Epithelial cell of prostate (primary cell): ENCODE results near the gene SEMA3C.
A peak's percentile ranks its signal among the peaks of the same experiment; 100 is the strongest.

Experiments used
- DNase-seq: peaks from one replicate; pipeline ENCODE4 v3.0.0-alpha.2; 2011; ENCODE audit warnings: low read depth, low spot score
- H3K27ac ChIP-seq: fragments of 450-650 bp; 2 replicates; pipeline ENCODE4 v1.5.1; 2017; ENCODE audit warnings: mild to moderate bottlenecking

Gene SEMA3C

GRCh38 chr7:80918909-80919721 lies at the start of gene SEMA3C:
Gene SEMA3C (minus strand): TSS chr7:80919051. CDS start chr7:80916781, 2,270 bp downstream.
- DNase-seq = peak; percentile 79
- peak within 1 kb of the TSS; percentile 93 for H3K27ac ChIP-seq

DNA sequence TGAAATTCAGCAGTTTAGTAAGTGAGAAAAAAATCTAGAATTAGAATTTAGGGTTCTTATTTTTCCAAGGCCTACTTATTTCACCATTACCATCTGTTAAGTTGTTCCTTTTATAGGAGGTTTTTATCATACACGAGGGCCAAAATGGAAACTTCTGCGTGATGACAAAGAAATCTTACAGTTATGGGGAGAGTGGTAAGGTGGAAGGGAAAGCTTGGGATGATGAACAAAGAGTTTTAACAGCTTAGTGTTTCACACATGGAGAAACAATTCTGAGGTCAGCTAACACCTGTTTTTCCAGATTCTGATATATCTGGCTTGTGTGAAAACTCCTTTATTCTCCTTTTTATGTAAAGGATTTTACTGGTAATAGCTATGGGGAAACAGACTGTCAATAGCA lies 49.8 kb upstream of the SEMA3C start:
- no peak overlapping the region for H3K27ac ChIP-seq
- no peak for DNase-seq

DNA sequence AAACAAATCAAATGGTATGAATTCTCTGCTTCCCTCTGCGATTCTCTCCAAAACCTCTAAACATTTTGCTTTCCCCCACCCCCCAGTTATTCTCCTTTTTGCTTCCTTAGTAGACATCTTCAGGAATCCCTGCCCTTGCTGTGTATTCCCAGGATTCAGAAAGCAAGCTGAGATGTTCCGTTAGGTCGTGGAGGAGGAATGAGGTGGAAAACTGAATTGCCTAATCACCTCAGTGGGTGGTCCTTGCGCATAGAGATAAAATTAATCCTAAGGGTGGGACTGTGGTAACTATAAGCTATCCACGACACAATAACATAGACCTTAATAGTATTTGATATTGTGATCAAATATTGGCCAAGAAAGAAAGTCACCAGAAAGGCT lies 49.1 kb upstream of the SEMA3C start:
- DNase-seq = no peak

GRCh38 chr7:80967071-80967916 lies 48.4 kb upstream of the SEMA3C start:
- no peak overlapping the region for H3K27ac ChIP-seq

More for the DNA sequence above, 49.1 kb upstream of the SEMA3C start:
- no peak overlapping the region for H3K27ac ChIP-seq

DNA sequence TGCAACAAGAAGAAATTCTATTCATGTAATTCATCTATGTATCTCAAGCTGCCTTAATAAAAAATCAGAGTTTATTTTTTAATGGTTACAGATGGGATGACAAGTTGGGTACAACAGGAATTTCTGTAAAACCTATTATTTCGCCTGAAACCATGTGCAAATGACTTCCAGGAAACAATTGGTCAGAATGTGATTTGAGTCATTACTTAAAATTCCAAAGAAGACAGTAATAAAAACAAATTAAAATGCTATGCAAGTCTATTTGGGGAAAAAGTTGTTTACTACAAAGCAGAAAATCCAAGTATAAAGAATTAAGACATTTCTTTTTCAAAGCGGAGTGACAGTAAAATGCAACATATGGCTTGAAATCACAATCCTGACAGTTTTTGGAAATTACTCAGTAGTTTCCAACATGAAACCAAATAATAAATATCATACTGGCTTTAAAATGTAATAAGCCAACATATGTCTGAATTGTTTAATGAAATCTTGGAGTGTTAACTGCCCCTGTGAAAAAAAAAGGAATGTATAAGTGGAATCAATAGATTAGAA lies 41.5 kb upstream of the SEMA3C start:
- H3K27ac ChIP-seq = no peak overlapping the region
- DNase-seq = no peak

More at GRCh38 chr7:80967071-80967916, 48.4 kb upstream of the SEMA3C start:
- DNase-seq = no peak

GRCh38 chr7:80957226-80957777 lies 38.5 kb upstream of the SEMA3C start:
- H3K27ac ChIP-seq = no peak overlapping the region
- DNase-seq = no peak

GRCh38 chr7:80954191-80954590 lies 35.3 kb upstream of the SEMA3C start:
- DNase-seq = no peak
- H3K27ac ChIP-seq = no peak overlapping the region

- DNase-seq = no peak
- H3K27ac ChIP-seq = no peak overlapping the region
Measured at GRCh38 chr7:80950550-80950967, 31.7 kb upstream of the SEMA3C start.

- no peak overlapping the region for H3K27ac ChIP-seq
- no peak for DNase-seq
Measured at GRCh38 chr7:80949449-80949848, 30.6 kb upstream of the SEMA3C start.

DNA sequence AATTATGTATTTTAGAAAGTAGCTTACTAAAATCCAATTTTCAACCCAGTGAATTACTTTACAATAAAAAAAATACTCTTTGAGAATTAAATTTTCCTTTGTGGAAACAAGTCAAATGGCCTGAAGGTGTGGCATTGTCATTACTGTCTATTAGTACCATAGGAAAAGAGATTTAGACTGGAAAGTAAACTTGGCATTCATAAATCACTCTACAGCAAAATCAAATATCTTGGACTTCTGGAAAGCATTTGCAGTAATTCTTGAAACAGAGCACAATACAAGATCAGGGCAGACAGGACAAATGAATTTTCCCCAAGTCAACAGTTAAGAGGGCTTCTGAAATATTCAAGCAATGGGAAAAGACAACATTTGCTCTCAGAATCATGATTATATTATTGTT lies 28.0 kb upstream of the SEMA3C start:
- no peak overlapping the region for H3K27ac ChIP-seq
- DNase-seq = no peak

GRCh38 chr7:80945976-80946375 lies 27.1 kb upstream of the SEMA3C start:
- no peak overlapping the region for H3K27ac ChIP-seq
- no peak for DNase-seq

DNA sequence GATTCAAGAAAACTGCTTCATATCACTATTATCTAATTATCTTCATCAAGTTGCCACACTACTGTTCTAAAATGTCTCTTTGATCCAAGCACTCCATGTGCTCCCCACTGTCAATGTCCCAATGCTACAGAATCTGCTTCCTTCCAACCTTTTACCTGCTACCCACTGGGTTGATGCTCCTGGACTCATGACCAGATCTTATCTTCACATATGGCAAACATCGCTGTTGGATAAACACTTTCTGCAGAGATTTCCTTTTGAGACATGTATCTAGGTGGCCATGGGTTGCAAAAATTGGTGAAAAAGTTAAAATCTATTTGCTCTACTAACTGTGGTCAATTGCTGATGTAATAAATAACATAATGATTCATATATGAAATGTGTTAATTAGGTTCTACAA lies 24.5 kb upstream of the SEMA3C start:
- DNase-seq = no peak
- H3K27ac ChIP-seq = peak overlapping the region; percentile 99

DNA sequence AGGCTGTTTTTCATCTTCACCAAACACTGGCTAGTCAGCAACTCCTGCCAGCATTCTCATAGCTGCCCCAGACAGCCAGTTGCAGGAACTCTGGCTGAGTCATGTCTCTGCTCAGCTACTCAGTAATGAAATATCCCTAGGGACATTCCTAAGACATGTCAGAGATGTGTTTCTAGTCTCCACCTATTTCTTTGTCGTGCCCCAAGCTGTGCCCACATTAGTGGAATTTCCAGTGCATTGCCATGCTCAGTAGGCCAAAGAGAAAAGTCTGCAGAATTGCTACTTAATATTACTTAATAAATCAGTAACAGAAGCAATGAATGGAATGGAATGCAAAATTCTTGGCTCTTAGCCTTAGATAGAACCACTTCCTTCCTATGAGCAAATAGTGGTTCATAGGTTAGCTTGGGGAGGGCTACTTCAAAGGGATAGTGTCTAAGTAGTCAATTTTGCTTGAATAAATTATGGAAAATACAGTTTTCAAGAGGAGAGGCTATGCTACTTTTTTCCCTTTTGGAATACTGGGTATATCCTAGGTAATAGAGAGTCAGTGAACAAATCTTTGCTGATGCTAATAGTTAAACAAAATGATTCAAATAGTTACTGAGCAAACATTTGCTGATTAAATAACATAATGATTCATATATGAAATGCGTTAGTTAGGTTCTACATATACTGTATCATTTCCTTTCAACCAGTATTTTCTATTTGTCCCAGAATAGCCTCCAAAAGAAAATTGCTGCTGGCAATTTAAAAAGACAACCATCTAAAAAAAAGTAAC lies 23.6 kb upstream of the SEMA3C start:
- H3K27ac ChIP-seq = peak overlapping the region; percentile 99
- peak; percentile 99 for DNase-seq

GRCh38 chr7:80941208-80941758 lies 22.4 kb upstream of the SEMA3C start:
- H3K27ac ChIP-seq = peak overlapping the region; percentile 99
- DNase-seq = peak; percentile 93

GRCh38 chr7:80940539-80941207 lies 21.8 kb upstream of the SEMA3C start:
- DNase-seq = no peak
- H3K27ac ChIP-seq = peak overlapping the region; percentile 99

DNA sequence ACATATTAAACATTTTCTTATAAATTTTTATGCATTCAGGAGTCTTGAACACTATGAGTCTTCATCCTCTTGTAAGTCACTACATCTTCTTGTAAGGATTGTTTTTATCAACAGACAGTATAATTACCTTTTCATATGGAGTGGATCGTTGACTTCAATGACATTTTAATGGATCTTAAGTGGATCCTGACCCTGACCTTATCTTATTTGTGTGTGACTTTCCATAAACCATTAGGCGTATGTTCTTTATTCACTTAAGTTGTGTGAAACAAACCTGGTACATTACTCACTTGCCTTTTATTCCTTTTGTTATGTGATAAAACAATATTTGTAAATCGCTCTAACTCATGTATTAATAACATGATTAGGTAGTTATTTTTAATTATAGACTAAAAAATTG lies 18.5 kb upstream of the SEMA3C start:
- H3K27ac ChIP-seq = no peak overlapping the region
- DNase-seq = no peak

DNA sequence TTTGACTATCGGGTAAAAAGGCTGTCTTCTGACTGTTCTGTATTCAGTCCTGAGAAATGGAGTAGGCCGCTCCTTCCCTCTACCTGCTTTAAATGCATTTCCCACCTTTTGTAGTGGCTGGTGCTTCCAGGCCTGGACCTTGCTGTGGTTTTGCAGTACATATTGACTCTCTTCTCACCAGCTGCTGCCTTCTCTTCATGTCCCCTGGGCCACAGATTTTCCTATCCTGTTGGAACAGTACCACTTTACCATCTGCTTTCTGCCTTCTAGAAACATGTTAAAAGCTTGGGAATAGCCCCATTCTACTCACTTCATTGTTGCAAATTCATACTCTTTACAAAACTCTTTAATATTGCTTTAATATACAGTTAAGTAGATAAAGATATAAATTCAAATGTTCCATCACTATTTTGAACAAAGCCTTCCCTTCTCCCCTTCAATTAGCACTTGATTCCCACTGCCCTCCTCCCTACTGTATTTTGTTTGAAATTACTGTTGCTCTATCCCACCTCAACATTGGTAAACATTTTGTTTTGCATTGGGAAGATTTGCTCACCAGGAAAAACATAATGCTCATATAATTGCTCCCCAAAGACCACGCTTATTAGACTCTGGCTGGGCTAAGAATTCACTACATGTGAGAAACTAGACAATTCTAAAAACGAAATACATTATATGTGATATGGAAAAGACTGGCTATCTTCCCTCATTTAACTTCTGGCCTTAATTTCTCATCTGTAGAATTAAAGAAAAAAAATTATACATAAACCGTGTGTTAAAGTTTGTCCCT lies 17.3 kb upstream of the SEMA3C start:
- no peak for DNase-seq
- H3K27ac ChIP-seq = no peak overlapping the region

DNA sequence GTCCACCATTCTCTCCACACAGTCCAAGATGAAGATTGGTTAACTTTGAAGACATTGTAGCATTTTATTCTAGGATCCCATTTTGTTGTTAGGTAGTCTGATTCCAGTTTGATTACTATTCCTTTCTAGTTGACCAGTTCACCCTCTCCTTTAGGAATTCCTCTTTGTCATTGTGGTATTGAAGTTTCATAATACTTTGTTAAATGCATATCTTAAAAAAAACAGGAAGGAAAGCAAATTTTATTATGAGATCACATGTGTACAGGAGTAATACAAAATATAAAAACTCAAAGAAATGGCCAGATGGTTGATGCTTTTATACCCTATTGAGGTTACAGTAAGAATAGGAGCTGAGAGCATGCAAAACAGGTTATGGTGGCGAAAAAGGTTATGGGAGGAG lies 15.5 kb upstream of the SEMA3C start:
- H3K27ac ChIP-seq = peak overlapping the region; percentile 14
- no peak for DNase-seq
